ENCODE results near the gene BARD1. TPM values are rescaled to one million over a fixed set of nuclear protein-coding genes. Genes with fewer than 3 reads are reported as not detected.

The BARD1 gene
- total and polyA plus RNA-seq, 2 of the 13 experiments (the other 11 are each of a cell fraction or from before 2014, with no cell fraction given), result 5.3 to 30.4 TPM

DNA sequence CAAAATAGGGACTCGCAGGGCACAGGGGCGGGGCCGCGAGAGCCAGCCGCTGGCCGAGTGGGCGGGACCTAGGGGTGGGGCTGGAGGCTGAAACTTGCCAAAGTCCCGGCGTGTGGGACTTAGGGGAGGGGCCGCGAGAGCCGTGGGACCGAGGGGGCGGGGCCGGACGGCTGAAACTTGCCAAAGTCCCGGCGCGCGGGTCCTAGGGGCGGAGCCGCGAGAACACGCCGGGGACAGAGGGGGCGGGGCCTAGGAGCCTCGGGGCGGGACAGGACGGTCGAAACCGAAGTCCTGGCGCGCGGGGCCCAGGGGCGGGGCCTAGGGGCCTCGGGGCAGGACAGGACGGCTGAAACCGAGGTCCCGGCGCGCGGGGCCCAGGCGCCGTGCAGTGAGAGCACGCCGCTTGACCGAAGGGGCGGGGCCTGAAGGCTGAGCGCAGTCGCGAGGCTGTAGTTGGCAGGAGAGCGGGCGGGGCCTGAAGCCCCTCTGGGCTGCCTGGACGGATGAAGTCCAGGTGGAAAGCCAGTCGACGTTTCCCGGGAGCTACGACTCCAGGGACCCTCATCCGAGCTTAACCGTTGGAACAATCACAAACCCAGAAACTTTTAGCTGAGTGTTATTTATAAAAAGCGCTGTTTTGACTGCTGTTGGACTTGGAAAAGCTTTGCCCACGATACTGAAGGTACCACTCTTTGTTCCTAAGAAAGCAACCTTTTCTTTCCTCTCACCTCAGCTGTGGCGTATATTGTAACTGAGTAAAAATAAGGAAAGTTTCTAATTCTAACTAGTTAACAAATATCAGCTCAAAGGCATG is 475 bp upstream of the BARD1 start (continued):
- TF ChIP-seq MXI1 (IDR thresholded peaks at IDR 0.05; ENCODE audit: borderline replicate concordance, low read depth, low read length) (peak; percentile 92), CHD4 (IDR thresholded peaks at IDR 0.05; ENCODE audit: borderline replicate concordance, low read length) (no peak), HOXA3 (CRISPR knock-in tag; IDR thresholded peaks at IDR 0.05) (peak; percentile 90), AGO1 (IDR thresholded peaks at IDR 0.05; ENCODE audit: low read depth, low read length, poor library complexity, severe bottlenecking) (no peak), BRD4 (CRISPR knock-in tag; IDR thresholded peaks at IDR 0.05) (0 out of 2 replicates have a peak, but pooled peaks have one; percentile 44), CBX1 (IDR thresholded peaks at IDR 0.05; ENCODE audit: low read depth) (peak; percentile 8), YY1 (IDR thresholded peaks at IDR 0.05; ENCODE audit: insufficient read depth, insufficient replicate concordance, low read depth, low read length) (peak; percentile 68), ZFP90 (CRISPR knock-in tag; IDR thresholded peaks at IDR 0.05; ENCODE audit: borderline replicate concordance) (no peak), ISX (CRISPR knock-in tag; conservative IDR thresholded peaks at IDR 0.05) (peak; percentile 89), FOXP1 (IDR thresholded peaks at IDR 0.05) (no peak), FOXP1 (CRISPR knock-in tag; IDR thresholded peaks at IDR 0.05) (no peak), IKZF1 (IDR thresholded peaks at IDR 0.05) (no peak), ZNF274 (CRISPR knock-in tag; IDR thresholded peaks at IDR 0.05) (no peak; the same call in 1 of the 2 replicates), MTA3 (CRISPR knock-in tag; IDR thresholded peaks at IDR 0.05) (no peak), EZH2 (conservative IDR thresholded peaks at IDR 0.05; ENCODE audit: low read depth, low read length) (no peak), FOSL1 (CRISPR knock-in tag; IDR thresholded peaks at IDR 0.05; ENCODE audit: borderline replicate concordance) (no peak), MIER3 (CRISPR knock-in tag; IDR thresholded peaks at IDR 0.05; ENCODE audit: borderline replicate concordance) (peak; percentile 45; the same call in 1 of the 2 replicates), CHCHD3 (CRISPR knock-in tag; IDR thresholded peaks at IDR 0.05) (no peak), ZNF562 (CRISPR knock-in tag; IDR thresholded peaks at IDR 0.05; ENCODE audit: borderline replicate concordance) (no peak), RFXANK (CRISPR knock-in tag; IDR thresholded peaks at IDR 0.05) (no peak)
- TF ChIP-seq, protein P1, sequence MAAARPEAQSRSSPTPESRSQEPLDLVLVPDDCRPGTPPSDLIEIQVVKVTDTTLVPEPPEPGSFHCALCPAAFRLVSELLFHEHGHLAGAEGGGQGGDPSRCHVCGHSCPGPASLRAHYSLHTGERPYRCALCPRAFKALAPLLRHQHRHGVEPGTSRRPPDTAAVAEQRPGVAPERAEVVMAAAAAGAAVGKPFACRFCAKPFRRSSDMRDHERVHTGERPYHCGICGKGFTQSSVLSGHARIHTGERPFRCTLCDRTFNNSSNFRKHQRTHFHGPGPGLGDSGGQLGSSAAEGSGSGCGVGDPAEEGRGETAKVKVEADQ (CRISPR knock-in tag; IDR thresholded peaks at IDR 0.05; ENCODE audit: borderline replicate concordance), result no peak; the same call in 1 of the 2 replicates
- TF ChIP-seq, protein P2, sequence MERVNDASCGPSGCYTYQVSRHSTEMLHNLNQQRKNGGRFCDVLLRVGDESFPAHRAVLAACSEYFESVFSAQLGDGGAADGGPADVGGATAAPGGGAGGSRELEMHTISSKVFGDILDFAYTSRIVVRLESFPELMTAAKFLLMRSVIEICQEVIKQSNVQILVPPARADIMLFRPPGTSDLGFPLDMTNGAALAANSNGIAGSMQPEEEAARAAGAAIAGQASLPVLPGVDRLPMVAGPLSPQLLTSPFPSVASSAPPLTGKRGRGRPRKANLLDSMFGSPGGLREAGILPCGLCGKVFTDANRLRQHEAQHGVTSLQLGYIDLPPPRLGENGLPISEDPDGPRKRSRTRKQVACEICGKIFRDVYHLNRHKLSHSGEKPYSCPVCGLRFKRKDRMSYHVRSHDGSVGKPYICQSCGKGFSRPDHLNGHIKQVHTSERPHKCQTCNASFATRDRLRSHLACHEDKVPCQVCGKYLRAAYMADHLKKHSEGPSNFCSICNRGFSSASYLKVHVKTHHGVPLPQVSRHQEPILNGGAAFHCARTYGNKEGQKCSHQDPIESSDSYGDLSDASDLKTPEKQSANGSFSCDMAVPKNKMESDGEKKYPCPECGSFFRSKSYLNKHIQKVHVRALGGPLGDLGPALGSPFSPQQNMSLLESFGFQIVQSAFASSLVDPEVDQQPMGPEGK (CRISPR knock-in tag; IDR thresholded peaks at IDR 0.05), result peak; percentile 83
- TF ChIP-seq, protein P3, sequence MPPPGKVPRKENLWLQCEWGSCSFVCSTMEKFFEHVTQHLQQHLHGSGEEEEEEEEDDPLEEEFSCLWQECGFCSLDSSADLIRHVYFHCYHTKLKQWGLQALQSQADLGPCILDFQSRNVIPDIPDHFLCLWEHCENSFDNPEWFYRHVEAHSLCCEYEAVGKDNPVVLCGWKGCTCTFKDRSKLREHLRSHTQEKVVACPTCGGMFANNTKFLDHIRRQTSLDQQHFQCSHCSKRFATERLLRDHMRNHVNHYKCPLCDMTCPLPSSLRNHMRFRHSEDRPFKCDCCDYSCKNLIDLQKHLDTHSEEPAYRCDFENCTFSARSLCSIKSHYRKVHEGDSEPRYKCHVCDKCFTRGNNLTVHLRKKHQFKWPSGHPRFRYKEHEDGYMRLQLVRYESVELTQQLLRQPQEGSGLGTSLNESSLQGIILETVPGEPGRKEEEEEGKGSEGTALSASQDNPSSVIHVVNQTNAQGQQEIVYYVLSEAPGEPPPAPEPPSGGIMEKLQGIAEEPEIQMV (CRISPR knock-in tag; IDR thresholded peaks at IDR 0.05; ENCODE audit: low read depth), result no peak
